GM12801 (cell line): ENCODE results near the gene MARCHF10.

Experiments
- CTCF ChIP-seq: IDR thresholded peaks from one replicate; pipeline ENCODE4 v1.5.1; 2011; ENCODE audit warnings: control low read depth; ENCODE audit not compliant: insufficient read length; ENCODE audit errors: extremely low read depth

The MARCHF10 gene

GRCh38 chr17:62741290-62741689 lies 66.8 kb downstream of the MARCHF10 start:
- TF ChIP-seq CTCF: no peak

GRCh38 chr17:62739645-62740388 lies 68.3 kb downstream of the MARCHF10 start:
- TF ChIP-seq CTCF: no peak

GRCh38 chr17:62738281-62738680 lies 69.8 kb downstream of the MARCHF10 start:
- no peak for TF ChIP-seq CTCF

- TF ChIP-seq CTCF: no peak
Measured at GRCh38 chr17:62737513-62737912, 70.6 kb downstream of the MARCHF10 start.

GRCh38 chr17:62735044-62735651 lies 73.0 kb downstream of the MARCHF10 start:
- TF ChIP-seq CTCF: no peak

GRCh38 chr17:62732125-62732524 lies 76.0 kb downstream of the MARCHF10 start:
- no peak for TF ChIP-seq CTCF

GRCh38 chr17:62727916-62728672 lies 80.0 kb downstream of the MARCHF10 start:
- TF ChIP-seq CTCF: no peak
